ENCODE results near the gene CAB39.

- no peak for TF ChIP-seq CTCF (IDR thresholded peaks at IDR 0.05)
- no peak for TF ChIP-seq RXRA (IDR thresholded peaks at IDR 0.05; ENCODE audit: borderline replicate concordance, low read depth)
- TF ChIP-seq TEAD4 (IDR thresholded peaks at IDR 0.05; ENCODE audit: borderline replicate concordance, insufficient read depth), result no peak
- TF ChIP-seq SMC3 (IDR thresholded peaks at IDR 0.05; ENCODE audit: low read depth, low read length), result no peak
- no peak for TF ChIP-seq MAX (IDR thresholded peaks at IDR 0.05; ENCODE audit: low read depth)
Observed at GRCh38 chr2:230863442-230864121, 150.9 kb downstream of the CAB39 start.

Data from SK-N-SH (cell line).